CD4-positive, alpha-beta T cell treated with Interleukin-10 for 1 hour (primary cell): Measurements from ENCODE around the gene ADGRD2.

ENCODE experiments used
- DNase-seq: peaks from one replicate; pipeline ENCODE4 v3.0.0-alpha.2; 2020

The ADGRD2 gene

DNA sequence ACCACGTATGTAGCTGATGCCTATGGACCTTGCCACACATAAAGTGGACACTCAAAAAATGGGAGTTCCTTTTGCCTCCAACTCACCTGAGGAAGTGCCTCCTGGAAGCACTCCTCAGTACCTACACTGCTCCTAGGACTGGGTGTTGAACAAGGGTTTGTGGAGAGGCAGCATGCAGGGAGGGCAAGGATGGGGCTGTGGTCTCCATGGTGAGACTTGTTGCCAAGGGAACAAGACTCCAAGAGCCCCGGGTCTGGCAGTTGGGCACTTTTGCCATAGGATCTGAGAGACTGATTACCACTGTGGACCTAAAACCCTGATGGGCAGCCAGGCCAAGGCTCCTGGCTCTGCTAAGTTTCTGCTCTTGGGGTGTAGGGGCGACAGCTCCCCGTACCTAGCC is 63.9 kb downstream of the ADGRD2 start:
- DNase-seq: no peak

DNA sequence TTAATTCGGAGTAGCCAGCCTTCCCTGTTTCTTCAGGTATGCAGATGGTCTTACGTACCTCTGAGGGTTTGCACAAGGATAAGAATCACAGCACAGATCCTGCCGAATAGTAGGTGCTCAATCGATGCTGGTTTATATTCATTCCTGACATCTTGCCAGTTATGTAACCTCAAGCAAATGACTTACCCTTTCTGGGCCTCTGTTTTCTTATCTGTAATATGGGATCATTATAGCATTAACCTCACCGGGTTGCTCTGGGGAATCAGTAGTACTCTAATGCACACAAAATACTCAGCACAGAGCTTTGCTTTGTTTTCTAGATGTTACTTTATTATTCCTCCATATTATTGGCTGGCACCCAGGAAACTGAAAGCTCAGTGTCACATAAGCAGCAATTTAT is 64.6 kb downstream of the ADGRD2 start:
- DNase-seq: no peak

- no peak for DNase-seq
These were observed 67.3 kb downstream of the ADGRD2 start for GRCh38 chr9:124517600-124517999.

- no peak for DNase-seq
These were observed 67.9 kb downstream of the ADGRD2 start for GRCh38 chr9:124518116-124518515.

GRCh38 chr9:124520206-124520596 is 70.0 kb downstream of the ADGRD2 start:
- no peak for DNase-seq

GRCh38 chr9:124521142-124521541 is 70.9 kb downstream of the ADGRD2 start:
- no peak for DNase-seq

GRCh38 chr9:124522121-124523098 is 72.2 kb downstream of the ADGRD2 start:
- no peak for DNase-seq

GRCh38 chr9:124526174-124526573 is 75.9 kb downstream of the ADGRD2 start:
- no peak for DNase-seq

- DNase-seq: no peak
These were observed 77.5 kb downstream of the ADGRD2 start for GRCh38 chr9:124527781-124528180.
